ENCODE results near the gene ANAPC5.

GRCh38 chr12:121264951-121265515 is 87.2 kb downstream of the ANAPC5 start:
- TF ChIP-seq POLR2A (IDR thresholded peaks at IDR 0.05; ENCODE audit: low read depth, low read length) (no peak), POLR2AphosphoS5 (IDR thresholded peaks at IDR 0.05; ENCODE audit: low read depth, low read length) (no peak)

Measured in GM12891 (cell line).